ENCODE data around the gene RORC.

DNA sequence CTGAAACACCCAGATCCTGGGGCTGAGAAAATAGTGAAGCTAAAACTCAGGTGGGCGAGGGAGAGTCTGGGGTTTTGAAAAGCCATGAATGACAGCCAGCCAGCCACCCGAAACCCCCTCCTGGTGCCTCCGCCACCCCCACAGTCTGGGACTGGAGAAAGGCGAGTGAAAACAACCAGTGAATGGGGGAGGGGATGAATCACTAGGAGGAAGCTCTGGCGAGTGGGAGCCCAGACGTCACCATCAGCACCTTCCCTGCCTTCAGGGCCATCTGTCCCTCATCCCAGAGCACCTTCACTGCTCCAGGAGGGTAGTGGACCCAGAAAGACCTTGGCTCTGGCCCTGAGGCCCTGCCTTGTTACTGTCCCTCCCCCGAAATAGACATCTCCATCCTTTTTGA, 9.2 kb downstream of the RORC start:
- no peak for TF ChIP-seq EZH2 (IDR thresholded peaks at IDR 0.05; ENCODE audit: borderline replicate concordance, low read length)
- TF ChIP-seq, protein P1, sequence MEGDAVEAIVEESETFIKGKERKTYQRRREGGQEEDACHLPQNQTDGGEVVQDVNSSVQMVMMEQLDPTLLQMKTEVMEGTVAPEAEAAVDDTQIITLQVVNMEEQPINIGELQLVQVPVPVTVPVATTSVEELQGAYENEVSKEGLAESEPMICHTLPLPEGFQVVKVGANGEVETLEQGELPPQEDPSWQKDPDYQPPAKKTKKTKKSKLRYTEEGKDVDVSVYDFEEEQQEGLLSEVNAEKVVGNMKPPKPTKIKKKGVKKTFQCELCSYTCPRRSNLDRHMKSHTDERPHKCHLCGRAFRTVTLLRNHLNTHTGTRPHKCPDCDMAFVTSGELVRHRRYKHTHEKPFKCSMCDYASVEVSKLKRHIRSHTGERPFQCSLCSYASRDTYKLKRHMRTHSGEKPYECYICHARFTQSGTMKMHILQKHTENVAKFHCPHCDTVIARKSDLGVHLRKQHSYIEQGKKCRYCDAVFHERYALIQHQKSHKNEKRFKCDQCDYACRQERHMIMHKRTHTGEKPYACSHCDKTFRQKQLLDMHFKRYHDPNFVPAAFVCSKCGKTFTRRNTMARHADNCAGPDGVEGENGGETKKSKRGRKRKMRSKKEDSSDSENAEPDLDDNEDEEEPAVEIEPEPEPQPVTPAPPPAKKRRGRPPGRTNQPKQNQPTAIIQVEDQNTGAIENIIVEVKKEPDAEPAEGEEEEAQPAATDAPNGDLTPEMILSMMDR (IDR thresholded peaks at IDR 0.05; ENCODE audit: low read length): no peak
